ENCODE measurements around the gene VGLL2. TPM values are rescaled to one million over a fixed set of nuclear protein-coding genes. Genes with fewer than 3 reads are reported as not detected.

Gene VGLL2
- not detected for total RNA-seq

DNA sequence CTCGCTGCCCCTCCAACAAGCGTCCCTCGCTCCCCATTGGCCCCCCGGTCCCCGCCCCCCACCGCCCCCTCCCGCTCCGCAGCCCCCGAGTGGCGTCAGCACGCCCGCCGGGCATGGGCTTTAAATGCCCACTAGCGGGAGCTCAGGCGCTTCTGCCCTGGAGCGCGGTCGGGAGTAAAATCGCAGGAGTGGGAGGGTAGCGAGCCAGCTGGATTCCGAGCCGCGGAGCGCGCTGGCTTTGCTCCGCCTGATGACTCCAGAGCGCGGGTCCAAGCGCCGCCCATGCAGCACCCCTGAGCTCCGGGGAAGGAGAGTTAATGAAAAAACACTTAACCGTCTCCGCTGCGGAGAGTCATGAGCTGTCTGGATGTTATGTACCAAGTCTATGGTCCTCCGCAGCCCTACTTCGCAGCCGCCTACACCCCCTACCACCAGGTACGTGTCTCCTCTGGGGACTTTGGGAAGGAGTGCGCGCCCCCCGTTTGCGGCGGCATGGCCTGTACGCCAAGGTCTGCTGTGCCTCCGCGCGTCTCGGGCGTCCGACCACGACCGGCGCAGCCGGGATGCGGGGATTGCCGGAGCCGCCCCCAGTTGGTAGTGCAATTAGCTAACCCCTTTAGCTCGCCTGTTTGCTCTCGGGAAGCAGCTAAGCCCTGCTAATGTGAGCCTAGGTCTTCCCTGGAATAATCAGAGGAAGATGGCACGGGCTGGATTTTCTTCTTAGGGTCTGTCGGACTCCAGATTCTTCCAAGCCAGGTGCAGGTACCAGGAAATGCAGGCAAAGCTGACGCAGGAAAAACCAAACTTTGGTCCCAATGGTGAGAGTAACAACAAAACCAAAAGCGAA lies at the start of gene VGLL2:
VGLL2 (plus strand) TSS at position 149 of the 847 bp plus-strand sequence; CDS start at position 355, 206 bp downstream.
- no peak for TF ChIP-seq CTCF (IDR thresholded peaks at IDR 0.05; ENCODE audit: low read depth)

DNA sequence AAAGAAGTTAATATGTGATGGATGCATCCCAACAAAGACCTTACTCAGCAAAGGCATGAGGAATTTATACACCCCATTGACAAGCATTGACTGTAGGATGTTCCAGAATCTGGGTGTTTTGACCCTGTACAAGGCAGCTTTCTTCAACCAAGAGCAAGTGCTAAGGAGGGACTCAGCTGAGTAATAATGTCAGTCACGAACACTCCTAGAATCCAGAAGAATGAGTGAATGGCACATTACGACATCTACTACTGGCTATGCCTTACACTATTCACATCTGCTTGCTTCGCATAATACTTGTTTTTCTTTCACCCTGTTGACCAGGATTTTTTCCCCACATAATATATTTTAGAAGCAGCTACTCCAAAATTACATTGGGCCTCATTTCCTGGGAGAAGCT lies 42.5 kb upstream of the VGLL2 start:
- TF ChIP-seq CTCF (IDR thresholded peaks at IDR 0.05; ENCODE audit: low read depth) = no peak

- TF ChIP-seq CTCF (IDR thresholded peaks at IDR 0.05; ENCODE audit: low read depth) = no peak
These were observed 38.6 kb upstream of the VGLL2 start for GRCh38 chr6:117226778-117227177.

- TF ChIP-seq CTCF (IDR thresholded peaks at IDR 0.05; ENCODE audit: low read depth) = no peak
These were observed 38.0 kb upstream of the VGLL2 start for GRCh38 chr6:117227245-117227962.

GRCh38 chr6:117228202-117228601 lies 37.2 kb upstream of the VGLL2 start:
- no peak for TF ChIP-seq CTCF (IDR thresholded peaks at IDR 0.05; ENCODE audit: low read depth)

DNA sequence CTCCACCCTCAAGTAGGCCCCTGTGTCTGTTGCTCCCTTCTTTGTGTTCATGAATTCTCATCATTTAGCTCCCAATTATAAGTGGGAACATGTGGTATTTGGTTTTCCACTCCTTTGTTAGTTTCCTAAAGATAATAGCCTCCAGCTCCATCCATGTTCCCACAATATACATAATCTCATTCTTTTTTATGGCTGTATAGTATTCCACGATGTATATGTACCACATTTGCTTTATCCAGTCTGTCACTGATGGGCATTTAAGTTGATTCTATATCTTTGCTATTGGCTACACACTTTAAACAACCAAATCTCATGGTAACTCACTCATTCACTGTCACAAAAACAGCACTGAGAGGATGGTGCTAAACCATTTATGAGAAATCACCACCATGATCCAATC lies 35.5 kb upstream of the VGLL2 start:
- no peak for TF ChIP-seq CTCF (IDR thresholded peaks at IDR 0.05; ENCODE audit: low read depth)

GRCh38 chr6:117231466-117231865 lies 33.9 kb upstream of the VGLL2 start:
- no peak for TF ChIP-seq CTCF (IDR thresholded peaks at IDR 0.05; ENCODE audit: low read depth)

Measured in subcutaneous adipose tissue (tissue), 4 donors.